ENCODE data around the gene GJA9. TPM values are rescaled to one million over a fixed set of nuclear protein-coding genes. Genes with fewer than 3 reads are reported as not detected.

GJA9 gene
- total RNA-seq, 1 donor from 2014 or later, result not detected

DNA sequence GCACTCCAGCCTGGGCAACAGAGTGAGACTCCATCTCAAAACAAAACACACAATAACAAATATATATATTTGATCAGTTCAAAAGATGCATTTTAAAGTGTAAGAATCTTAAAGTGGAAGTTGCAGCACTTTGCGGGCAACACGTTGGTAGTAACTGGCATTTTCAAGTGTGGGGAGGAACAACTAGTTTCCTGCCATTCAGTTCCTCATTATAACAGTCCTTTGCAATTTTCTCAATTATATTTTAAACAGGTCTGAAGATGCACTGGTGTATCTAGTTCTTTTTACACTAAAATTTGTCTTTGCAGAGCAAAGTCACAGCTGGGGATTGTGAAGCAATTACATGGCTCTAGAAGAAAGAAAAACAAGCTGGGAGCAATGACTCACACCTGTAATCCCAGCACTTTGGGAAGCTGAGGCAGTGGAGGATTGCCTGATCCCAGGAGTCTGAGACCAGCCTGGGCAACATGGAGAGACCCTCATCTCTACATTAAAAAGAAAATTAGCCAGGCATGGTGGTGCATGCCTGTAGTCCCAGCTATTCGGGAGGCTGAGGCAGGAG is 47.1 kb downstream of the GJA9 start:
- H3K4me3 ChIP-seq, result no peak overlapping the region
- no peak overlapping the region for H3K27ac ChIP-seq
- intact Hi-C loops (cut with DNase I), result loop anchor here (5.0 kb wide), 1 partner anchor 797 kb away; no protein-coding TSS in a partner anchor
- H3K4me1 ChIP-seq, result no peaks in the 10 kb centered on the region
- no peaks in the 10 kb centered on the region for H3K27me3 ChIP-seq
- no peak for DNase-seq (ENCODE audit: extremely low spot score in 2 of 2)
- H3K9me3 ChIP-seq, result no peaks in the 10 kb centered on the region
- TF ChIP-seq POLR2A (IDR thresholded peaks at IDR 0.05), result no peak
- TF ChIP-seq POLR2AphosphoS5 (IDR thresholded peaks at IDR 0.05; ENCODE audit: insufficient read depth in 1 of 2, low read depth in 1 of 2), result no peak
- TF ChIP-seq, protein P1, sequence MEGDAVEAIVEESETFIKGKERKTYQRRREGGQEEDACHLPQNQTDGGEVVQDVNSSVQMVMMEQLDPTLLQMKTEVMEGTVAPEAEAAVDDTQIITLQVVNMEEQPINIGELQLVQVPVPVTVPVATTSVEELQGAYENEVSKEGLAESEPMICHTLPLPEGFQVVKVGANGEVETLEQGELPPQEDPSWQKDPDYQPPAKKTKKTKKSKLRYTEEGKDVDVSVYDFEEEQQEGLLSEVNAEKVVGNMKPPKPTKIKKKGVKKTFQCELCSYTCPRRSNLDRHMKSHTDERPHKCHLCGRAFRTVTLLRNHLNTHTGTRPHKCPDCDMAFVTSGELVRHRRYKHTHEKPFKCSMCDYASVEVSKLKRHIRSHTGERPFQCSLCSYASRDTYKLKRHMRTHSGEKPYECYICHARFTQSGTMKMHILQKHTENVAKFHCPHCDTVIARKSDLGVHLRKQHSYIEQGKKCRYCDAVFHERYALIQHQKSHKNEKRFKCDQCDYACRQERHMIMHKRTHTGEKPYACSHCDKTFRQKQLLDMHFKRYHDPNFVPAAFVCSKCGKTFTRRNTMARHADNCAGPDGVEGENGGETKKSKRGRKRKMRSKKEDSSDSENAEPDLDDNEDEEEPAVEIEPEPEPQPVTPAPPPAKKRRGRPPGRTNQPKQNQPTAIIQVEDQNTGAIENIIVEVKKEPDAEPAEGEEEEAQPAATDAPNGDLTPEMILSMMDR (IDR thresholded peaks at IDR 0.05), result no peak
- peaks cover 0 to 16% of the 10 kb centered on the region in 2 donors for H3K36me3 ChIP-seq

DNA sequence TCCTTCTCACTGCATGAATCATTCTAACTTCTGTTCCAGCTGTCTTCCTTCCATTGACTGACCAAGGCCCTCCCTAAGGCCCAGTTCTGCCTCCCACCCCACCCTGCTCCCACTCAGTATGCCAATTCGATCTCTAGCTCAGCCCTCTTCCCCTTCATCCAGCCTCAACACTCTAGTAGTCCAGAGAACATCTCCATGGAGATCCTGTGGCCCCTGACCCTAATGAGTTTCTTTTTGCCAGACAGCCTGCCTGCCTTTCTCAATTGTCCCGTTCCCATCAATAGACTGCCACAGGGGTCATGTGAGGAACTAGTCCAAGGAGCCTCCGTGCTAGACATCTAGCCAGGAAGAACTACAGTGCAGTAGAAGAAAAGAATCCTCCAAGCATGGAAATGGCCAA is 48.2 kb downstream of the GJA9 start:
- no peak overlapping the region for H3K4me3 ChIP-seq
- no peaks in the 10 kb centered on the region for H3K27me3 ChIP-seq
- no peak for DNase-seq (ENCODE audit: extremely low spot score in 2 of 2)
- H3K4me1 ChIP-seq, result no peaks in the 10 kb centered on the region
- intact Hi-C loops (cut with DNase I), result loop anchor here (5.0 kb wide), 1 partner anchor 796 kb away; no protein-coding TSS in a partner anchor
- no peaks in the 10 kb centered on the region for H3K9me3 ChIP-seq
- TF ChIP-seq, protein P1 (IDR thresholded peaks at IDR 0.05), result no peak
- TF ChIP-seq POLR2AphosphoS5 (IDR thresholded peaks at IDR 0.05; ENCODE audit: insufficient read depth in 1 of 2, low read depth in 1 of 2), result no peak
- no peak for TF ChIP-seq POLR2A (IDR thresholded peaks at IDR 0.05)
- no peak overlapping the region for H3K27ac ChIP-seq
- H3K36me3 ChIP-seq, result peaks cover 0 to 4% of the 10 kb centered on the region in 2 donors

DNA sequence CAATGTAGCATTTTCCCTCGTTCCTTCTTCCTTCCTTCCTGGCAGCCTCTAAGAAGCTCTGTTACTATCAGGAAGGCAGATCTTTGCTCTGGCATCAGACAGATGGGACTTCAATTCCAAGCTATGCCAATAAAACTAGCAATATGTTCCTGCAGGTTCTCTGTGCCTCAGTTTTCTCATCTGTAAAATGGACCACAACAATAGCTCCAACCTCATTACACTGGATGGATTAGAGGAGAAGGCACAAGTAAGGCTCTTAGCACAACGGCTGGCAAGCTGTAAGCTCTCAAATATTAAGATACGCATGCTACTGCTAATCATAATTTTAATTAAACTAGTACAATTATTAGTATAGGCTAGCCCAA is 49.0 kb downstream of the GJA9 start:
- no peaks in the 10 kb centered on the region for H3K27me3 ChIP-seq
- TF ChIP-seq, protein P1 (IDR thresholded peaks at IDR 0.05), result no peak
- TF ChIP-seq POLR2A (IDR thresholded peaks at IDR 0.05) (no peak), POLR2AphosphoS5 (IDR thresholded peaks at IDR 0.05; ENCODE audit: insufficient read depth in 1 of 2, low read depth in 1 of 2) (no peak)
- intact Hi-C loops (cut with DNase I), result loop anchor here (5.0 kb wide), 1 partner anchor 795 kb away; no protein-coding TSS in a partner anchor

DNA sequence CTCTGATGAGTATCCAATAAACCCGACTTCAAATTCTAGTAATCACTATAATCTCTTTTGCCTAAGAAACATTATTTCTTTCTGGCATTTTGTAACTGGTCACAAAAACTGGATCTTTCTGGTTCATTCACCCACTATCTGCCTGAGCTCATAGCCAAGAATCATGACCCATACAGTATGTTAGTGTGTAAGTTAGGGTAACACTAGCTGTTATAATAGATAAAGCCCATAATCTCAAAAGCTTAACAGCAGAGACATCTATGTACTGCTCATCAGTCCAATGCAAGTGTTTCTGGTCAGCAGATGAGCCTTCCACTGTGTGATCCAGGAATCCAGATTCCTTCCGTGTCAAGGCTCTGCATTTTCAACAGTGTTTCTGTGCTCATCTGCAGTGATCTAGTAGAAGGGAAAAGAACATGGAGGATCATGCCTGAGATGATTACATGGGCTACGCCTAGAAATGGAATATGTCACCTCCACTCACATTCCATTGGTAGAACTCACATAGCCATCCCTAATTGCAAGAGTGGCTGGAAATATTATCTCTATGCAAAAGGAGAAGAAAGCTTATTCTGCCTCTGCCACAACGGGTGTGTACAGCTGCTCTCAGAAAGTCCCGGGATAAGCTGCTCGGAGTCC is 49.5 kb downstream of the GJA9 start:
- H3K27me3 ChIP-seq, result no peaks in the 10 kb centered on the region
- no peak overlapping the region for H3K27ac ChIP-seq
- no peaks in the 10 kb centered on the region for H3K4me1 ChIP-seq
- intact Hi-C loops (cut with DNase I), result loop anchor here (5.0 kb wide), 1 partner anchor 795 kb away; no protein-coding TSS in a partner anchor
- TF ChIP-seq POLR2AphosphoS5 (IDR thresholded peaks at IDR 0.05; ENCODE audit: insufficient read depth in 1 of 2, low read depth in 1 of 2), result no peak
- TF ChIP-seq, protein P1 (IDR thresholded peaks at IDR 0.05), result no peak
- no peak for TF ChIP-seq POLR2A (IDR thresholded peaks at IDR 0.05)
- no peak for DNase-seq (ENCODE audit: extremely low spot score in 2 of 2)
- no peaks in the 10 kb centered on the region for H3K9me3 ChIP-seq
- no peaks in the 10 kb centered on the region for H3K36me3 ChIP-seq
- H3K4me3 ChIP-seq, result no peak overlapping the region

More for the DNA sequence above, 49.0 kb downstream of the GJA9 start:
- H3K4me1 ChIP-seq, result no peaks in the 10 kb centered on the region
- DNase-seq (ENCODE audit: extremely low spot score in 2 of 2), result no peak
- H3K4me3 ChIP-seq, result no peak overlapping the region
- H3K36me3 ChIP-seq, result no peaks in the 10 kb centered on the region
- no peak overlapping the region for H3K27ac ChIP-seq
- no peaks in the 10 kb centered on the region for H3K9me3 ChIP-seq

DNA sequence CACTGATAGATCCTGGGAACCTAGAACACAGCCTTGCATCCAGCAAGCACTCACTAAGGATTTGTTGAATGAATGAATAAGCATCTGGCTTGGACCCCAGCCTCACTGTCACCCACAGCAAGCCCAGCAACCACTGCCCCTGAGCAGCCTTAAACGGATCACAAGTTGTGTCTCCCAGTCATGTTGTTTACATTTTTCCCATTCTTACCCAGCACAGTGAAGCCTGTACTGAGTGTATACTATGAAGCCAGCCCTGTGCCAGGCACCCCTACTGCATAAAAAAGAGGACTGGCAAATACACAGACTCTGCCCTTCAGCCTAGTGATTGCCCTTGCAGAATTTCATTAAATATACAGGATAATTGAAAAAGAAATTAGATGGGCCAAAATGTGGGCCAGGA is 52.0 kb downstream of the GJA9 start:
- Histone ChIP-seq H3K36me3 (no peaks in the 10 kb centered on the region), H3K4me1 (no peaks in the 10 kb centered on the region), H3K27me3 (no peaks in the 10 kb centered on the region), H3K4me3 (no peak overlapping the region), H3K9me3 (no peaks in the 10 kb centered on the region), H3K27ac (no peak overlapping the region)
- no peak for DNase-seq (ENCODE audit: extremely low spot score in 2 of 2)
- intact Hi-C loops (cut with DNase I), result no loop called here
- TF ChIP-seq, protein P1 (IDR thresholded peaks at IDR 0.05), result no peak
- TF ChIP-seq POLR2AphosphoS5 (IDR thresholded peaks at IDR 0.05; ENCODE audit: insufficient read depth in 1 of 2, low read depth in 1 of 2) (no peak), POLR2A (IDR thresholded peaks at IDR 0.05) (no peak)
